ENCODE results near the gene SHOX. TPM values are rescaled to one million over a fixed set of nuclear protein-coding genes. Genes with fewer than 3 reads are reported as not detected.

SHOX gene
- total and polyA plus RNA-seq, 2 donors (not counting 1 experiment from before 2014, with no cell fraction given): not detected

DNA sequence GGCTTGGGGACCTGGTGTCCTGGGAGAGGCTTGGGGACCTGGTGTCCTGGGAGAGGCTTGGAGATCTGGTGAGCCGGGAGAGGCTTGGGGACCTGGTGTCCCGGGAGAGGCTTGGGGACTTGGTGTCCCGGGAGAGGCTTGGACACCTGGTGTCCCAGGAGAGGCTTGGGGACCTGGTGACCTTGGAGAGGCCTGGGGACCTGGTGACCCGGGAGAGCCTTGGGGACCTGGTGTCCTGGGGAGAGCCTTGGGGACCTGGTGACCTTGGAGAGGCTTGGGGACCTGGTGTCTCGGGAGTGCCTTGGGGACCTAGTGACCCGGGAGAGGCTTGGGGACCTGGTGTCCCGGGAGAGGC, 12.6 kb downstream of the SHOX start:
- no peak for TF ChIP-seq EZH2 (IDR thresholded peaks at IDR 0.05; ENCODE audit: low read length, missing control alignments)
- TF ChIP-seq, protein P1, sequence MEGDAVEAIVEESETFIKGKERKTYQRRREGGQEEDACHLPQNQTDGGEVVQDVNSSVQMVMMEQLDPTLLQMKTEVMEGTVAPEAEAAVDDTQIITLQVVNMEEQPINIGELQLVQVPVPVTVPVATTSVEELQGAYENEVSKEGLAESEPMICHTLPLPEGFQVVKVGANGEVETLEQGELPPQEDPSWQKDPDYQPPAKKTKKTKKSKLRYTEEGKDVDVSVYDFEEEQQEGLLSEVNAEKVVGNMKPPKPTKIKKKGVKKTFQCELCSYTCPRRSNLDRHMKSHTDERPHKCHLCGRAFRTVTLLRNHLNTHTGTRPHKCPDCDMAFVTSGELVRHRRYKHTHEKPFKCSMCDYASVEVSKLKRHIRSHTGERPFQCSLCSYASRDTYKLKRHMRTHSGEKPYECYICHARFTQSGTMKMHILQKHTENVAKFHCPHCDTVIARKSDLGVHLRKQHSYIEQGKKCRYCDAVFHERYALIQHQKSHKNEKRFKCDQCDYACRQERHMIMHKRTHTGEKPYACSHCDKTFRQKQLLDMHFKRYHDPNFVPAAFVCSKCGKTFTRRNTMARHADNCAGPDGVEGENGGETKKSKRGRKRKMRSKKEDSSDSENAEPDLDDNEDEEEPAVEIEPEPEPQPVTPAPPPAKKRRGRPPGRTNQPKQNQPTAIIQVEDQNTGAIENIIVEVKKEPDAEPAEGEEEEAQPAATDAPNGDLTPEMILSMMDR (conservative IDR thresholded peaks at IDR 0.05 in 1 of 2, IDR thresholded peaks at IDR 0.05 in 1 of 2; ENCODE audit: low read depth in 1 of 2, low read length in 2 of 2): no peak
- H3K27ac ChIP-seq (ENCODE audit: insufficient read depth, low read length): no peak overlapping the region
- H4K20me1 ChIP-seq (ENCODE audit: control insufficient read depth, extremely low read depth, insufficient read depth, low read length): no peaks in the 10 kb centered on the region
- H3K79me2 ChIP-seq (ENCODE audit: control insufficient read depth, insufficient read depth, low read length): no peaks in the 10 kb centered on the region
- no peaks in the 10 kb centered on the region for H3K36me3 ChIP-seq (ENCODE audit: control insufficient read depth, insufficient read depth, low read length)
- no peak overlapping the region for H3K9ac ChIP-seq (ENCODE audit: insufficient read depth, low read length)
- H3K4me1 ChIP-seq (ENCODE audit: control insufficient read depth, extremely low read depth, insufficient read depth, low read length): no peaks in the 10 kb centered on the region
- H2AFZ ChIP-seq (ENCODE audit: low read length): no peak overlapping the region
- no peaks in the 10 kb centered on the region for H3K9me3 ChIP-seq (ENCODE audit: control insufficient read depth, insufficient read depth, low read depth, low read length)
- no peak overlapping the region for H3K4me3 ChIP-seq (replicated peaks in 1 of 4; ENCODE audit: control extremely low read depth in 1 of 4, insufficient read depth in 1 of 4, low read depth in 3 of 4, low read length in 4 of 4)
- DNase-seq (ENCODE audit: low read depth in 2 of 2): no peak
- no peaks in the 10 kb centered on the region for H3K27me3 ChIP-seq (ENCODE audit: control insufficient read depth, insufficient read depth, low read length)
- H3K4me2 ChIP-seq (ENCODE audit: extremely low read depth, insufficient read depth, low read length): no peak overlapping the region

DNA sequence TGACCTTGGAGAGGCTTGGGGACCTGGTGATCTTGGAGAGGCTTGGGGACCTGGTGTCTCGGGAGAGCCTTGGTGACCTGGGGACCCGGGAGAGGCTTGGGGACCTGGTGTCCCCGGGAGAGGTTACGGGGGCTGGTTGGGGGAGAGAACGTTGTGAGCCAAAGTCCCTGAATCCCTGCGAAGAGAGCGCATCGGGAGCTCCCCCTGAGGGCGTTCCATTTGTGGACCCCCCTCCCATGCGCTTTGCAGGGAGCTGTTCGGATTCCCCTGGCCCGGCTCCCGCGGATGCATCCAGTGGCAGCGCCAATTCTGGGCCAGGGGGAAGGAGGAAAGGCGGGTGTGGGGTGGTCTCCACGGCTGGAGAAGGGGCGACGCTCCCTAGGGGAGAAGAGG, 13.3 kb downstream of the SHOX start:
- no peak for DNase-seq (ENCODE audit: low read depth in 2 of 2)
- Histone ChIP-seq H4K20me1 (ENCODE audit: control insufficient read depth, extremely low read depth, insufficient read depth, low read length) (no peaks in the 10 kb centered on the region), H2AFZ (ENCODE audit: low read length) (no peak overlapping the region), H3K9me3 (ENCODE audit: control insufficient read depth, insufficient read depth, low read depth, low read length) (no peaks in the 10 kb centered on the region), H3K27me3 (ENCODE audit: control insufficient read depth, insufficient read depth, low read length) (no peaks in the 10 kb centered on the region), H3K4me3 (replicated peaks in 1 of 4; ENCODE audit: control extremely low read depth in 1 of 4, insufficient read depth in 1 of 4, low read depth in 3 of 4, low read length in 4 of 4) (no peak overlapping the region), H3K4me1 (ENCODE audit: control insufficient read depth, extremely low read depth, insufficient read depth, low read length) (no peaks in the 10 kb centered on the region), H3K36me3 (ENCODE audit: control insufficient read depth, insufficient read depth, low read length) (no peaks in the 10 kb centered on the region), H3K79me2 (ENCODE audit: control insufficient read depth, insufficient read depth, low read length) (no peaks in the 10 kb centered on the region), H3K27ac (ENCODE audit: insufficient read depth, low read length) (no peak overlapping the region), H3K4me2 (ENCODE audit: extremely low read depth, insufficient read depth, low read length) (no peak overlapping the region), H3K9ac (ENCODE audit: insufficient read depth, low read length) (no peak overlapping the region)
- TF ChIP-seq EZH2 (IDR thresholded peaks at IDR 0.05; ENCODE audit: low read length, missing control alignments): no peak

DNA sequence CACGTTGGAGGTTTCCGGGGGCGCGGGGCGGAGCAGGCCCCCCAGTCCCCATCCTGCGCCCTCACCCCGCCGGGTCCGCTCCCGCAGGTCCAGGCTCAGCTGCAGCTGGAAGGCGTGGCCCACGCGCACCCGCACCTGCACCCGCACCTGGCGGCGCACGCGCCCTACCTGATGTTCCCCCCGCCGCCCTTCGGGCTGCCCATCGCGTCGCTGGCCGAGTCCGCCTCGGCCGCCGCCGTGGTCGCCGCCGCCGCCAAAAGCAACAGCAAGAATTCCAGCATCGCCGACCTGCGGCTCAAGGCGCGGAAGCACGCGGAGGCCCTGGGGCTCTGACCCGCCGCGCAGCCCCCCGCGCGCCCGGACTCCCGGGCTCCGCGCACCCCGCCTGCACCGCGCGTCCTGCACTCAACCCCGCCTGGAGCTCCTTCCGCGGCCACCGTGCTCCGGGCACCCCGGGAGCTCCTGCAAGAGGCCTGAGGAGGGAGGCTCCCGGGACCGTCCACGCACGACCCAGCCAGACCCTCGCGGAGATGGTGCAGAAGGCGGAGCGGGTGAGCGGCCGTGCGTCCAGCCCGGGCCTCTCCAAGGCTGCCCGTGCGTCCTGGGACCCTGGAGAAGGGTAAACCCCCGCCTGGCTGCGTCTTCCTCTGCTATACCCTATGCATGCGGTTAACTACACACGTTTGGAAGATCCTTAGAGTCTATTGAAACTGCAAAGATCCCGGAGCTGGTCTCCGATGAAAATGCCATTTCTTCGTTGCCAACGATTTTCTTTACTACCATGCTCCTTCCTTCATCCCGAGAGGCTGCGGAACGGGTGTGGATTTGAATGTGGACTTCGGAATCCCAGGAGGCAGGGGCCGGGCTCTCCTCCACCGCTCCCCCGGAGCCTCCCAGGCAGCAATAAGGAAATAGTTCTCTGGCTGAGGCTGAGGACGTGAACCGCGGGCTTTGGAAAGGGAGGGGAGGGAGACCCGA, 14.0 kb downstream of the SHOX start:
- H3K79me2 ChIP-seq (ENCODE audit: control insufficient read depth, insufficient read depth, low read length): no peaks in the 10 kb centered on the region
- no peaks in the 10 kb centered on the region for H4K20me1 ChIP-seq (ENCODE audit: control insufficient read depth, extremely low read depth, insufficient read depth, low read length)
- H3K4me2 ChIP-seq (ENCODE audit: extremely low read depth, insufficient read depth, low read length): no peak overlapping the region
- no peaks in the 10 kb centered on the region for H3K27me3 ChIP-seq (ENCODE audit: control insufficient read depth, insufficient read depth, low read length)
- no peaks in the 10 kb centered on the region for H3K36me3 ChIP-seq (ENCODE audit: control insufficient read depth, insufficient read depth, low read length)
- TF ChIP-seq, protein P1 (conservative IDR thresholded peaks at IDR 0.05 in 1 of 2, IDR thresholded peaks at IDR 0.05 in 1 of 2; ENCODE audit: low read depth in 1 of 2, low read length in 2 of 2): no peak
- no peak for TF ChIP-seq EZH2 (IDR thresholded peaks at IDR 0.05; ENCODE audit: low read length, missing control alignments)
- H3K27ac ChIP-seq (ENCODE audit: insufficient read depth, low read length): no peak overlapping the region
- H3K9ac ChIP-seq (ENCODE audit: insufficient read depth, low read length): no peak overlapping the region
- H3K4me1 ChIP-seq (ENCODE audit: control insufficient read depth, extremely low read depth, insufficient read depth, low read length): no peaks in the 10 kb centered on the region
- no peak overlapping the region for H3K4me3 ChIP-seq (replicated peaks in 1 of 4; ENCODE audit: control extremely low read depth in 1 of 4, insufficient read depth in 1 of 4, low read depth in 3 of 4, low read length in 4 of 4)
- H2AFZ ChIP-seq (ENCODE audit: low read length): no peak overlapping the region
- no peak for DNase-seq (ENCODE audit: low read depth in 2 of 2)
- no peaks in the 10 kb centered on the region for H3K9me3 ChIP-seq (ENCODE audit: control insufficient read depth, insufficient read depth, low read depth, low read length)

Data from fibroblast of lung (primary cell).